Mesenchymal stem cell (in vitro differentiated cells and primary cell): ENCODE data around the gene ATP12A.

Source experiments
- DNase-seq: peaks from one replicate; pipeline ENCODE4 v3.0.0-alpha.2; 2013
- H2AFZ ChIP-seq: one replicate; pipeline ENCODE4 v1.6.1; 2013; ENCODE audit warnings: low read depth, mild to moderate bottlenecking, control low read depth, inconsistent platforms, low read length, moderate library complexity
- H2AK5ac ChIP-seq: 2 replicates; pipeline ENCODE4 v1.6.1; 2013; ENCODE audit warnings: low read length, moderate library complexity, mild to moderate bottlenecking, inconsistent platforms; ENCODE audit not compliant: severe bottlenecking
- H2BK120ac ChIP-seq: one replicate; pipeline ENCODE4 v1.6.1; 2013; ENCODE audit warnings: low read depth, mild to moderate bottlenecking, inconsistent platforms, low read length, moderate library complexity
- H2BK12ac ChIP-seq, 2 experiments: one replicate each; pipeline ENCODE4 v1.6.1; 2013; ENCODE audit warnings: inconsistent platforms in 2 of 2, low read length in 2 of 2, mild to moderate bottlenecking in 2 of 2, moderate library complexity in 2 of 2, control low read depth in 1 of 2
- H2BK15ac ChIP-seq: one replicate; pipeline ENCODE4 v1.6.1; 2013; ENCODE audit warnings: mild to moderate bottlenecking, low read depth, inconsistent platforms; ENCODE audit not compliant: poor library complexity, severe bottlenecking
- H2BK5ac ChIP-seq: 2 replicates; pipeline ENCODE4 v1.6.1; 2013; ENCODE audit warnings: low read depth, mild to moderate bottlenecking, low read length, control low read depth, inconsistent platforms; ENCODE audit not compliant: poor library complexity, severe bottlenecking
- H3K14ac ChIP-seq, 2 experiments: one replicate each; pipeline ENCODE4 v1.6.1; 2013; ENCODE audit warnings: inconsistent platforms in 2 of 2, low read length in 2 of 2, control low read depth in 1 of 2, mild to moderate bottlenecking in 1 of 2, moderate library complexity in 1 of 2
- H3K18ac ChIP-seq, 2 experiments: one replicate each; pipeline ENCODE4 v1.6.1; 2013; ENCODE audit warnings: inconsistent platforms in 2 of 2, low read length in 2 of 2, control low read depth in 1 of 2, low read depth in 1 of 2, mild to moderate bottlenecking in 1 of 2
- H3K23ac ChIP-seq, 2 experiments: one replicate each; pipeline ENCODE4 v1.6.1; 2013; ENCODE audit warnings: inconsistent platforms in 2 of 2, low read length in 2 of 2, mild to moderate bottlenecking in 2 of 2, moderate library complexity in 2 of 2, control low read depth in 1 of 2
- H3K27ac ChIP-seq: 2 replicates; pipeline ENCODE4 v1.5.1; 2013; ENCODE audit warnings: mild to moderate bottlenecking, moderate library complexity, low read length, control low read depth, inconsistent platforms; ENCODE audit not compliant: poor library complexity, severe bottlenecking
- H3K27me3 ChIP-seq, 2 experiments: 2 replicates each; pipeline versions ENCODE4 v1.6.1 to v1.7.0; 2013; ENCODE audit warnings: low read length in 2 of 2, mild to moderate bottlenecking in 2 of 2, moderate library complexity in 2 of 2, control low read depth in 1 of 2, inconsistent platforms in 1 of 2; ENCODE audit not compliant: control insufficient read depth in 1 of 2, insufficient read depth in 1 of 2
- H3K36me3 ChIP-seq, 2 experiments: 2 replicates each; pipeline versions ENCODE4 v1.6.1 to v1.7.0; 2013; ENCODE audit warnings: low read length in 2 of 2, control low read depth in 1 of 2, inconsistent platforms in 1 of 2, low read depth in 1 of 2, mild to moderate bottlenecking in 1 of 2; ENCODE audit not compliant: insufficient read depth in 2 of 2, control insufficient read depth in 1 of 2
- H3K4ac ChIP-seq, 2 experiments: one replicate each; pipeline ENCODE4 v1.6.1; 2013; ENCODE audit warnings: inconsistent platforms in 2 of 2, low read length in 2 of 2, mild to moderate bottlenecking in 2 of 2, moderate library complexity in 2 of 2, control low read depth in 1 of 2, low read depth in 1 of 2
- H3K4me1 ChIP-seq: 2 replicates; pipeline ENCODE4 v1.6.1; 2013; ENCODE audit warnings: low read depth, low read length, control low read depth; ENCODE audit not compliant: control insufficient read depth, insufficient read depth
- H3K4me2 ChIP-seq: 2 replicates; pipeline ENCODE4 v1.6.1; 2013; ENCODE audit warnings: low read length, mild to moderate bottlenecking, inconsistent platforms; ENCODE audit not compliant: poor library complexity, severe bottlenecking
- H3K4me3 ChIP-seq, 2 experiments: 2 replicates each; pipeline versions ENCODE4 v1.5.1 to v1.7.0; 2013; ENCODE audit warnings: low read length in 2 of 2, mild to moderate bottlenecking in 2 of 2, control low read depth in 1 of 2, low read depth in 1 of 2; ENCODE audit not compliant: insufficient read depth in 1 of 2
- H3K79me1 ChIP-seq: replicated peaks from 2 replicates; pipeline ENCODE4 v1.6.1; 2013; ENCODE audit warnings: mild to moderate bottlenecking, control low read depth, low read length, inconsistent platforms; ENCODE audit not compliant: poor library complexity, severe bottlenecking
- H3K9ac ChIP-seq: 2 replicates; pipeline ENCODE4 v1.7.0; 2013; ENCODE audit warnings: mild to moderate bottlenecking, low read length, moderate library complexity
- H3K9me3 ChIP-seq: 2 replicates; pipeline ENCODE4 v1.7.0; 2013; ENCODE audit warnings: mild to moderate bottlenecking, low read length; ENCODE audit not compliant: control insufficient read depth
- H4K8ac ChIP-seq: one replicate; pipeline ENCODE4 v1.6.1; 2013; ENCODE audit warnings: inconsistent platforms, mild to moderate bottlenecking, low read length, moderate library complexity
- H4K91ac ChIP-seq: one replicate; pipeline ENCODE4 v1.6.1; 2013; ENCODE audit warnings: mild to moderate bottlenecking, low read length, inconsistent platforms
- WGBS: methylation state at CpG from one replicate; pipeline ENCODE4 v1.1.7; 2013; ENCODE audit warnings: mixed read lengths; 5-methylcytosine and 5-hydroxymethylcytosine counted together

ATP12A gene

DNA sequence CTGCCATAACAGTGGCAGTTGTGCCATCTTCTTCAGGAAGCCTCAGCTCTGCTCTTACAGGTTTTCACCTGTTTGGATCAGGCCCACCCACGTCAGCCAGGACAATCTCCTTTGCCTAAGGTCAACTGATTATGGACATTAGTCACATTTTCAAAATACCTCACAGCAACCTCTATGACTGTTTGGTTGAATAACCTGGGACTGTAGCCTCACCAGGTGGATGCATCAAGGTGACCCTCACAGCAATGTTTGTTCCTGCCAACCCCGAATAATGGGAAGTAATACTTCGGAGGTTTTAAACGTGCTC is 17.2 kb upstream of the ATP12A start:
- no peak overlapping the region for H3K18ac ChIP-seq
- no peak overlapping the region for H3K14ac ChIP-seq
- no peak overlapping the region for H3K23ac ChIP-seq
- H2BK15ac ChIP-seq = no peak overlapping the region
- no peak overlapping the region for H2BK12ac ChIP-seq
- H3K4me2 ChIP-seq = no peak overlapping the region
- no peak overlapping the region for H2BK120ac ChIP-seq
- WGBS = 56% methylated on average over 1 of the region's 4 CpGs
- no peak overlapping the region for H3K4me3 ChIP-seq
- no peak overlapping the region for H2AK5ac ChIP-seq
- H3K9ac ChIP-seq = no peak overlapping the region
- H3K36me3 ChIP-seq = no peaks in the 10 kb centered on the region
- H3K79me1 ChIP-seq = no peaks in the 10 kb centered on the region
- peaks cover 2 to 7% of the 10 kb centered on the region in 2 experiments for H3K27me3 ChIP-seq
- no peak overlapping the region for H3K4ac ChIP-seq
- no peak overlapping the region for H4K91ac ChIP-seq
- no peak overlapping the region for H3K27ac ChIP-seq
- DNase-seq = no peak
- H3K9me3 ChIP-seq = no peaks in the 10 kb centered on the region
- no peak overlapping the region for H2BK5ac ChIP-seq
- no peaks in the 10 kb centered on the region for H3K4me1 ChIP-seq
- no peak overlapping the region for H4K8ac ChIP-seq
- H2AFZ ChIP-seq = no peak overlapping the region

DNA sequence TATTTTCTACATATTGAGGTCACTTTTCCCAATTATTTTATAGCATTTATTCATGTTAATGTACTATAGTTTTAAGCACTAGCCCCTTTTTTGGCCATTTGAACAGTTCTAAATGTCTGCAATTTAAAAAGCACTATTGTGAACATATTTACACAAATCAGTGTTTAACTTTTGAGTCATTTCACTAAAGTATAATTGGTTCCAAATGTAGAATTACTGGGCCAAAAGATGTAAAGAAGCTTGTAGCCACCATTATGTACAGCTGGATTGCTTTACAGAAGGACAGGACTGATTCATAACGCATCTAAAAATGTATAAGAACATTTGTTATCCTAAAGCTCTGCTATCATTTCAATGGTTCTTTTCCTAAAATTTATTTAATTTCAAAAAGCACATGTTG is 16.6 kb upstream of the ATP12A start:
- Histone ChIP-seq H2BK5ac (no peak overlapping the region), H2BK12ac (no peak overlapping the region), H3K4me3 (no peak overlapping the region), H3K4ac (no peak overlapping the region), H4K8ac (no peak overlapping the region), H2AFZ (no peak overlapping the region), H3K4me1 (no peaks in the 10 kb centered on the region), H3K27ac (no peak overlapping the region), H2BK120ac (no peak overlapping the region), H3K14ac (no peak overlapping the region), H3K79me1 (no peaks in the 10 kb centered on the region), H3K4me2 (no peak overlapping the region), H3K27me3 (peaks cover 2 to 7% of the 10 kb centered on the region in 2 experiments), H3K18ac (no peak overlapping the region), H2AK5ac (no peak overlapping the region), H3K36me3 (no peaks in the 10 kb centered on the region), H3K9me3 (no peaks in the 10 kb centered on the region), H3K23ac (no peak overlapping the region), H4K91ac (no peak overlapping the region), H3K9ac (no peak overlapping the region), H2BK15ac (no peak overlapping the region)
- WGBS = no CpG with 5 or more reads among the region's 1 CpG
- DNase-seq = no peak

DNA sequence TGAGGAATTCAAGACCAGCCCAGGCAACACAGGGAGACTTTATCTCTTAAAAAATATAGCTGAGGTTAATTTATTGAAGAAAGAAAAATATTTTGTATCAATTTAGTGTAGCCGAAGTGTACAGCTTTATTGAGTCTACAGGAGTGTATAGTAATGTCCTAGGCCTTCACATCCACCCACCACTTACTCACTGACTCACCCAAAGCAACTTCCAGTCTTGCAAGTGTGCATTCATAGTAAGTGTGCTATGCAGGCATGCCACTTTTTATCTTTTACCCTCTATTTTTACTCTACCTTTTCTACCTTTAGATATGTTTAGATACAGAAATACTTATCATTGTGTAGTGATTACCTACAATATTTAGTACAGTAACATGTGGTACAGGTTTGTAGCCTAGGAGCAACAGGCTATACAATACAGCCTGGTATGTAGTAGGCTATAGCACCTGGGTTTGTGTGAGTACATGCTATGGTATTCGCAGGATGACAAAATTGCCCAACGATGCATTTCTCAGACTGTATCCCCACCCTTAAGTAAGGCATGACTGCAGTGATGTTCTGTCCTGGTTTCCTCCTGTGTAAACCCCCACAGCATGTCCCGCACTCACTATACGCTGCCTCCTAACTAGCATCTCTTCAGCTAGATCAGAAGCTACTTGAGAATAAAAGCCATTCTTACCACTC is 15.3 kb upstream of the ATP12A start:
- no peak overlapping the region for H3K14ac ChIP-seq
- H2AK5ac ChIP-seq = no peak overlapping the region
- no peak overlapping the region for H2BK15ac ChIP-seq
- no peak overlapping the region for H2BK5ac ChIP-seq
- no peaks in the 10 kb centered on the region for H3K36me3 ChIP-seq
- H3K18ac ChIP-seq = no peak overlapping the region
- no peak overlapping the region for H3K4me3 ChIP-seq
- H3K9me3 ChIP-seq = no peaks in the 10 kb centered on the region
- no peak overlapping the region for H2BK12ac ChIP-seq
- no peak overlapping the region for H4K91ac ChIP-seq
- DNase-seq = no peak
- peak overlapping the region; percentile 79 for H3K27ac ChIP-seq
- no peak overlapping the region for H3K4ac ChIP-seq
- no peak overlapping the region for H3K4me2 ChIP-seq
- H3K4me1 ChIP-seq = no peaks in the 10 kb centered on the region
- H2AFZ ChIP-seq = no peak overlapping the region
- WGBS = 69% methylated on average over 4 of the region's 5 CpGs
- no peak overlapping the region for H4K8ac ChIP-seq
- H3K9ac ChIP-seq = no peak overlapping the region
- peaks cover 2% of the 10 kb centered on the region in 2 experiments for H3K27me3 ChIP-seq
- no peak overlapping the region for H3K23ac ChIP-seq
- no peak overlapping the region for H2BK120ac ChIP-seq
- H3K79me1 ChIP-seq = no peaks in the 10 kb centered on the region

DNA sequence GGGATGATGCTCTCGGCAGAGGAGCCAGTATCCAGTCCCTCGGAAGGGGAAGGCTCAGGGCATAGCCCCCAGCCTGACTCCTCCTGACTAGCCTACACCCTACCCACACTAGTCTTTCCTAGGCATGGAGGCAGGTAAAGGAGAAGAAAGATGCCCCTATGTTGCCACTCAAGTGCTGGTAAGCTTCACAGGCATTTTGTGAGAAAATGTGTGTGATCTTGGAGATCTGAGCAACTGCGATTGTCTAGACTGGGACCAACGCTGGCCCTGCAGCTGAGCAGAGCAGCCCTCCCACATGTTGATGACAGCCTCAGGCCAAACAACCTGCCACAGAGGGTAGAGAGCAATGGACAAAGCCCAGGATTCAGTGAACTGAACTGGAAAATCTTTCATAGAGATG is 11.7 kb upstream of the ATP12A start:
- no peak for DNase-seq
- H2BK5ac ChIP-seq = no peak overlapping the region
- no peaks in the 10 kb centered on the region for H3K27me3 ChIP-seq
- H3K18ac ChIP-seq = no peak overlapping the region
- H4K8ac ChIP-seq = no peak overlapping the region
- no peak overlapping the region for H3K4me3 ChIP-seq
- H3K4ac ChIP-seq = no peak overlapping the region
- H3K9me3 ChIP-seq = no peaks in the 10 kb centered on the region
- H2BK120ac ChIP-seq = no peak overlapping the region
- no peak overlapping the region for H3K27ac ChIP-seq
- H2AK5ac ChIP-seq = no peak overlapping the region
- H3K4me1 ChIP-seq = peaks cover 6% of the 10 kb centered on the region
- H2BK12ac ChIP-seq = no peak overlapping the region
- no peak overlapping the region for H2BK15ac ChIP-seq
- H3K36me3 ChIP-seq = no peaks in the 10 kb centered on the region
- no peak overlapping the region for H3K9ac ChIP-seq
- 91% methylated on average over 4 of the region's 4 CpGs for WGBS
- no peak overlapping the region for H2AFZ ChIP-seq
- no peak overlapping the region for H3K4me2 ChIP-seq
- H3K79me1 ChIP-seq = no peaks in the 10 kb centered on the region
- no peak overlapping the region for H3K14ac ChIP-seq
- no peak overlapping the region for H3K23ac ChIP-seq
- H4K91ac ChIP-seq = no peak overlapping the region
